Uterus (tissue), 2 donors: ENCODE measurements around the gene GUCA2A.

Experiments
- POLR2A ChIP-seq, 2 donors: fragments of 450-650 bp; IDR thresholded peaks; one replicate each; pipeline ENCODE4 v1.6.1; 2016; ENCODE audit warnings: antibody characterized with exemption in 2 of 2, mild to moderate bottlenecking in 1 of 2, moderate library complexity in 1 of 2
- TF ChIP-seq, protein P1 (sequence below), 4 experiments: fragments of 200-600 bp in 2 of 4; fragments of 450-650 bp in 2 of 4; sonication (generic) in 2 of 4; IDR thresholded peaks; one replicate each; pipeline ENCODE4 v1.5.1; 2016 to 2019; ENCODE audit warnings: antibody characterized with exemption in 4 of 4, mild to moderate bottlenecking in 2 of 4, moderate library complexity in 1 of 4

- TF ChIP-seq, protein P1, sequence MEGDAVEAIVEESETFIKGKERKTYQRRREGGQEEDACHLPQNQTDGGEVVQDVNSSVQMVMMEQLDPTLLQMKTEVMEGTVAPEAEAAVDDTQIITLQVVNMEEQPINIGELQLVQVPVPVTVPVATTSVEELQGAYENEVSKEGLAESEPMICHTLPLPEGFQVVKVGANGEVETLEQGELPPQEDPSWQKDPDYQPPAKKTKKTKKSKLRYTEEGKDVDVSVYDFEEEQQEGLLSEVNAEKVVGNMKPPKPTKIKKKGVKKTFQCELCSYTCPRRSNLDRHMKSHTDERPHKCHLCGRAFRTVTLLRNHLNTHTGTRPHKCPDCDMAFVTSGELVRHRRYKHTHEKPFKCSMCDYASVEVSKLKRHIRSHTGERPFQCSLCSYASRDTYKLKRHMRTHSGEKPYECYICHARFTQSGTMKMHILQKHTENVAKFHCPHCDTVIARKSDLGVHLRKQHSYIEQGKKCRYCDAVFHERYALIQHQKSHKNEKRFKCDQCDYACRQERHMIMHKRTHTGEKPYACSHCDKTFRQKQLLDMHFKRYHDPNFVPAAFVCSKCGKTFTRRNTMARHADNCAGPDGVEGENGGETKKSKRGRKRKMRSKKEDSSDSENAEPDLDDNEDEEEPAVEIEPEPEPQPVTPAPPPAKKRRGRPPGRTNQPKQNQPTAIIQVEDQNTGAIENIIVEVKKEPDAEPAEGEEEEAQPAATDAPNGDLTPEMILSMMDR (IDR thresholded peaks at IDR 0.05), result no peak
- TF ChIP-seq POLR2A (IDR thresholded peaks at IDR 0.05), result no peak
These were observed 39.0 kb downstream of the GUCA2A start for GRCh38 chr1:42125552-42125951.
